ENCODE measurements around the gene PLET1. TPM values are rescaled to one million over a fixed set of nuclear protein-coding genes. Genes with fewer than 3 reads are reported as not detected.

Gene PLET1
- polyA plus RNA-seq, 1 donor = not detected

DNA sequence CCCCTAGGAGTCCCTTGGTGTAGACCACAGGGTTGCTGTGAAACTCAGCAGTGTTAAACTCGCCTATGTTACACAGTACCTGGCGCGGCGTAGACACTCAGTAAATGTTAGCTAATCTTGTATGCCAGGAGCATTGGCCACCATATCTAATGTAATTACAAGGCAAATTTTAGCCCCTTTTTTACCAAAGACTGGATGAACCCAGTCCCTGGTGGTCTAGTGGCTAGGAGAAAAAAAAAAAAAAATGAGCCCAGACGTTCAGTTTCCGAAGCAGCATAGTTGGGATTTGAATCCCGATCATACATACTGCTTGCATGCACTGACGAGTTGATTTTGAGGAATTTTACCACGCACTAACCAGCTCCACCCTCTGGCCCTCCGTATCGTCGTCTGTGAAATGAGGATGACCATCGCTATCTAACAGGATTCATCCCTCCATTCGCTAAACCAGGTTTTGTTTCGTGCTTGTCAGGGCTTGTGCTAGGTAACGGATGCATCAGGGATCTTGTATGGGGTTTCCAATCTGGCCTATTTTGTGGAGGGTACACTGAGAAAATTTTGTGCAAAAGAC lies 33.7 kb downstream of the PLET1 start:
- DNase-seq = no peak
- WGBS (ENCODE audit: insufficient coverage, low lambda C conversion rate) = no CpG with 5 or more reads among the region's 16 CpGs
- H3K36me3 ChIP-seq (ENCODE audit: control insufficient read depth, insufficient read depth, low read length) = peaks cover 17% of the 10 kb centered on the region
- peak overlapping the region; percentile 99 for H3K27ac ChIP-seq (ENCODE audit: low read length)
- peak overlapping the region; percentile 95 for H3K4me3 ChIP-seq (ENCODE audit: low read length)
- H3K27me3 ChIP-seq (ENCODE audit: control insufficient read depth, insufficient read depth, low read length) = no peaks in the 10 kb centered on the region
- peaks cover 6% of the 10 kb centered on the region for H3K4me1 ChIP-seq (ENCODE audit: control insufficient read depth, insufficient read depth, low read length)
- no peaks in the 10 kb centered on the region for H3K9me3 ChIP-seq (ENCODE audit: control insufficient read depth, low read depth, low read length)

DNA sequence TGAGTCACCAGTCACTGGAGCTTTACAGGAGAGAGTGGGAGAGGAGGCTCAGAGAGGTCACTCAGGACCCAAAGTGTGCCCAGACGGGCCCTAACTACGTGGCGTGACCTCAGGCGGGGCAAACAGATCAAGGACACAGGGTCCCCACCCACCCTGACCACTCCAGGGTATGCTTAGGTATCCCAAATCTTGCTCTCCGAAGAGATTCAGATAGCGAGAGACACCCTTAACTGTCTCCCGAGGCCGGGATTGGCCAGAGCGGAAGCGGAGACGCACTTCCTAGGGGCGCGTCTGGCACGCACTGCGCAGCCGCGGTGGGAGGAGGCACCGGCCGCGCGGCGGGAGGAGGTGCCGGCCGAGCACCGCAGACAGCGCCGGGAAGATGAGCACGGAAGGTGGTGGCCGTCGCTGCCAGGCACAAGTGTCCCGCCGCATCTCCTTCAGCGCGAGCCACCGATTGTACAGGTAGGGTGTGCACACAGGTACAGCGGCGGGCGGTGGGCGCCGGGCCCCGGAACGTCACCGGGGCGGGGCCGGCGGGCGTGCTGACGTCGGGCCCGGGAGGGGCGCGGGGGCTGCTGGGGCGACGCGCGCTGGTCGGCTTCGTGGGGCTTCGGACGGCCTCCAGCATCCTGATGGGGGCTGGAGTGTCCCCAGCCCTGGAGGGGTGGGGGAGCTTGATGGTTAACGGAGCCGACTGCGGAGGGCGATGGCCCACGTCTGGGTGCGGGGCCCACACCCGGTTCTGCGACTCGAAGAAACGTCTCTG lies 34.4 kb downstream of the PLET1 start, which contains the start of gene PTS:
PTS (plus strand) TSS at position 367 of the 769 bp plus-strand sequence; CDS start at position 383, 16 bp downstream.
- Histone ChIP-seq H3K36me3 (ENCODE audit: control insufficient read depth, insufficient read depth, low read length) (peaks cover 15% of the 10 kb centered on the region), H3K4me1 (ENCODE audit: control insufficient read depth, insufficient read depth, low read length) (peaks cover 6% of the 10 kb centered on the region), H3K9me3 (ENCODE audit: control insufficient read depth, low read depth, low read length) (no peaks in the 10 kb centered on the region), H3K27me3 (ENCODE audit: control insufficient read depth, insufficient read depth, low read length) (no peaks in the 10 kb centered on the region), H3K4me3 (ENCODE audit: low read length) (peak within 1 kb of the TSS; percentile 95), H3K27ac (ENCODE audit: low read length) (peak within 1 kb of the TSS; percentile 99)
- DNase-seq = peak; percentile 91 to 95
- no CpG with 5 or more reads among the region's 70 CpGs for WGBS (ENCODE audit: insufficient coverage, low lambda C conversion rate)

DNA sequence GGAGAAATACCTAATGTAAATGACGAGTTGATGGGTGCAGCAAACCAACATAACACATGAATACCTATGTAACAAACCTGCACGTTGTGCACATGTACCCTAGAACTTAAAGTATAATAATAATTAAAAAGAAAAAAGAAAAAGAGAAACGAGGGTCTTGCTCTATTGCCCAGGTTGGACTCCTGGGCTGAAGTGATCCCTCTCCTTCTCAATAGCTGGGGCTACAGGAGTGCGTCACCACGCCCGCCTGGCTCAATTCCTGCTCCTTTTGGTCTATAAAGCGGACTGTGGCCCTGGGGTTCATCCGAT lies 35.0 kb downstream of the PLET1 start:
- peak in 1 of 2 donors; percentile 78 for DNase-seq
- no CpG with 5 or more reads among the region's 8 CpGs for WGBS (ENCODE audit: insufficient coverage, low lambda C conversion rate)
- Histone ChIP-seq H3K36me3 (ENCODE audit: control insufficient read depth, insufficient read depth, low read length) (peaks cover 11% of the 10 kb centered on the region), H3K4me1 (ENCODE audit: control insufficient read depth, insufficient read depth, low read length) (peaks cover 6% of the 10 kb centered on the region), H3K27me3 (ENCODE audit: control insufficient read depth, insufficient read depth, low read length) (no peaks in the 10 kb centered on the region), H3K9me3 (ENCODE audit: control insufficient read depth, low read depth, low read length) (no peaks in the 10 kb centered on the region), H3K27ac (ENCODE audit: low read length) (peak overlapping the region; percentile 99), H3K4me3 (ENCODE audit: low read length) (peak overlapping the region; percentile 95)

DNA sequence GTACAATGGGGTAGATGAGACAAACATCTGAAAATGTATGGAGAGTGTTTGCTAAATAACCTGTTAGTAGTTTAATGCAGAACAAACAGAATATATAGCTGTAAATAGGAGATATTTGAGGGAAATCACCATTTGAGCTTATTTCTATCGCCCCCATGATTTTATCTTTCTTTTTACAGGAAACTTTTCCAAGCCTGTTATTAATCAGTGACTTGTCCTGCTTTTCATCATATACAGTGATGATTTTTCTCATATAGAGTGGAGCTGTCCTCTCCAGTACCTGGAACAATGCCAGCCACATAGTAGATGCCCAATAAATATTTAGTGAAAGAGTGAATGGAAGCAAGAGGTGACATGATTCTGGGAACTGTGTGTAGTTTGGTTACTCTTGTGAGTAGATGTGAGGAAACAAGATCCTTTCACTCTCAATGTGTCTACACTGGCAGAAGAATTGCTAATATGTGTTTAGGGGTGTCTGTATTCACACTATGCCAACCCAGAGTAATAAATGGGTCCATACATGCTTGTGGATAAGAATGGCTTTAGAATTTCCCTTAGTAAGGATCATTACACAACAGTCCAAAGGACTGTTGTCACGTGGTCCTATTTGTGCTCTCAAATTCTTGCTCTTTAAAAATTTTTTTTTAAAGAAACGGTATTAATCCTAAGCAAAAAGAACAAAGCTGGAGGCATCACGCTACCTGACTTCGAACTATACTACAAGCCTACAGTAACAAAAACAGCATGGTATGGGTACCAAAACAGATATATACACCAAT lies 36.7 kb downstream of the PLET1 start:
- H3K27me3 ChIP-seq (ENCODE audit: control insufficient read depth, insufficient read depth, low read length) = no peaks in the 10 kb centered on the region
- 75% methylated on average over 1 of the region's 5 CpGs for WGBS (ENCODE audit: insufficient coverage, low lambda C conversion rate)

DNA sequence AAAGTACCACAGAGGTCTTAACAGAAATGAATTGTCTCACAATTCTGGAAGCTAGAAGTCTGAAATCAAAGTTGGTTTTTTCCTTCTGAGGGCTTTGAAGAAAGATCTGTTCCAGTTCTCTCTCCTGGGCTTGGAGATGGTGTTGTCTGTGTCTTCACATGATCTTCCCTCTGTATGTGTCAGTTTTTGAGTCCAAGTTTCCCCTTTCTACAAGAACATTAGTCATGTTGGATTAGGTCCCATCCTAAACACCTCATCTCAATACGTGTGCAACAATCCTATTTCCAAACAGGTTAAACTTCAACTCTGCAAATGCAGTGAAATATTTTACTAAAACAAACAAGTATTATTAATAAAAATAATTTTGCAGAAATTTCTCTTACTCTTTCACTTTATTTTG lies 37.5 kb downstream of the PLET1 start:
- Histone ChIP-seq H3K27ac (ENCODE audit: low read length) (no peak overlapping the region), H3K4me3 (ENCODE audit: low read length) (no peak overlapping the region), H3K36me3 (ENCODE audit: control insufficient read depth, insufficient read depth, low read length) (no peaks in the 10 kb centered on the region), H3K27me3 (ENCODE audit: control insufficient read depth, insufficient read depth, low read length) (no peaks in the 10 kb centered on the region), H3K4me1 (ENCODE audit: control insufficient read depth, insufficient read depth, low read length) (peaks cover 6% of the 10 kb centered on the region), H3K9me3 (ENCODE audit: control insufficient read depth, low read depth, low read length) (no peaks in the 10 kb centered on the region)
- 43% methylated on average over 1 of the region's 1 CpG for WGBS (ENCODE audit: insufficient coverage, low lambda C conversion rate)
- no peak for DNase-seq

More for the DNA sequence above, 36.7 kb downstream of the PLET1 start:
- no peak for DNase-seq
- H3K9me3 ChIP-seq (ENCODE audit: control insufficient read depth, low read depth, low read length) = no peaks in the 10 kb centered on the region
- H3K27ac ChIP-seq (ENCODE audit: low read length) = no peak overlapping the region
- H3K4me3 ChIP-seq (ENCODE audit: low read length) = no peak overlapping the region
- peaks cover 6% of the 10 kb centered on the region for H3K4me1 ChIP-seq (ENCODE audit: control insufficient read depth, insufficient read depth, low read length)
- no peaks in the 10 kb centered on the region for H3K36me3 ChIP-seq (ENCODE audit: control insufficient read depth, insufficient read depth, low read length)

DNA sequence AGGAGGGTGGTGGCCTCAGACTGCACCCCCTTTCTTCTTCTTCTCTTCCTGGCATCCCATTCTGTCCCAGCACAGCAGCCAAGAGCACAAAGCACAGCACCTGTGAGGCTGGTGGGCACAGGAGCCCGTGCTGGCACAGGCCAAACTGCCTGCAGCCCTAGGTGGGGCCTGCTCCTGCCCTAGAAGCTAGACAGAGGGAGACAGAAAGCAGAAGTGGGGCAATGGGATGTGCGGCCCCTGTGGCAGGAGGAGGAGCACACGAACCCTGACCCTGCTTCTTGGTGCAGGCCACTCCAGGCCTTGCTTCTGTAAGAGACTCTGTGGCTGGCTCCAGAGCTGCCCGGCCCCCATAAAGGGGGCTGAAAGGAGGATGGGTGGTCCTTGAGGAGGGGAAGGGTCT lies 38.4 kb downstream of the PLET1 start:
- Histone ChIP-seq H3K4me3 (ENCODE audit: low read length) (no peak overlapping the region), H3K9me3 (ENCODE audit: control insufficient read depth, low read depth, low read length) (no peaks in the 10 kb centered on the region), H3K36me3 (ENCODE audit: control insufficient read depth, insufficient read depth, low read length) (no peaks in the 10 kb centered on the region), H3K4me1 (ENCODE audit: control insufficient read depth, insufficient read depth, low read length) (peaks cover 1% of the 10 kb centered on the region), H3K27me3 (ENCODE audit: control insufficient read depth, insufficient read depth, low read length) (no peaks in the 10 kb centered on the region), H3K27ac (ENCODE audit: low read length) (no peak overlapping the region)
- no CpG with 5 or more reads among the region's 4 CpGs for WGBS (ENCODE audit: insufficient coverage, low lambda C conversion rate)
- no peak for DNase-seq

DNA sequence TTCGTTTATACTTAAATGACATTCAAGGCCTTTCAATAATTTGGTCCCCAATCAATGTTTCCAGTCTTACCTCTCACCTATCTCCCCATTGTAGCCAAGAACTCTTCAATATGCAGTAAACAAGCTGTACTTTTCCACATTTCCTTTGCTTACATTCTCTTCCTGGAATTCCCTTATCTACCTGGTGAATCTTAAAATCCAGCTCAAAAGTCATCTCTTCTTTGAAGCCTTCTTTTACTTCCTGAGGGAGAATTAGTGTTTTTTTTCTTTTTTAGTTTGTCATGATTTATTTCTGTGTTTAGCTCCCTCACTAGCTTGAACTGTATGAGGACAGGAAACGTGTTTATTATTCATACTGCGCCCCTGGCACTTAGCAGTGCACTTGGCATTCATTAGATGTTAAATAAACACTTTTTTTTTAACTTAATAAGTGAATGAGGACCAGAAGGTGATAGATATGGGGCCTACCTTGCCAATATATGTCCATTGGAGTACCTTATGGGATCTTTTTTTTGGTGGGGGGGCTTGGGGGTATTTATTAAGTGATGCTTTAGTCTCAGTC lies 39.3 kb downstream of the PLET1 start:
- WGBS (ENCODE audit: insufficient coverage, low lambda C conversion rate) = 80% methylated on average over 3 of the region's 3 CpGs
- H3K9me3 ChIP-seq (ENCODE audit: control insufficient read depth, low read depth, low read length) = no peaks in the 10 kb centered on the region
- no peak for DNase-seq
- no peak overlapping the region for H3K27ac ChIP-seq (ENCODE audit: low read length)
- H3K36me3 ChIP-seq (ENCODE audit: control insufficient read depth, insufficient read depth, low read length) = no peaks in the 10 kb centered on the region
- no peaks in the 10 kb centered on the region for H3K27me3 ChIP-seq (ENCODE audit: control insufficient read depth, insufficient read depth, low read length)
- H3K4me3 ChIP-seq (ENCODE audit: low read length) = no peak overlapping the region
- no peaks in the 10 kb centered on the region for H3K4me1 ChIP-seq (ENCODE audit: control insufficient read depth, insufficient read depth, low read length)

DNA sequence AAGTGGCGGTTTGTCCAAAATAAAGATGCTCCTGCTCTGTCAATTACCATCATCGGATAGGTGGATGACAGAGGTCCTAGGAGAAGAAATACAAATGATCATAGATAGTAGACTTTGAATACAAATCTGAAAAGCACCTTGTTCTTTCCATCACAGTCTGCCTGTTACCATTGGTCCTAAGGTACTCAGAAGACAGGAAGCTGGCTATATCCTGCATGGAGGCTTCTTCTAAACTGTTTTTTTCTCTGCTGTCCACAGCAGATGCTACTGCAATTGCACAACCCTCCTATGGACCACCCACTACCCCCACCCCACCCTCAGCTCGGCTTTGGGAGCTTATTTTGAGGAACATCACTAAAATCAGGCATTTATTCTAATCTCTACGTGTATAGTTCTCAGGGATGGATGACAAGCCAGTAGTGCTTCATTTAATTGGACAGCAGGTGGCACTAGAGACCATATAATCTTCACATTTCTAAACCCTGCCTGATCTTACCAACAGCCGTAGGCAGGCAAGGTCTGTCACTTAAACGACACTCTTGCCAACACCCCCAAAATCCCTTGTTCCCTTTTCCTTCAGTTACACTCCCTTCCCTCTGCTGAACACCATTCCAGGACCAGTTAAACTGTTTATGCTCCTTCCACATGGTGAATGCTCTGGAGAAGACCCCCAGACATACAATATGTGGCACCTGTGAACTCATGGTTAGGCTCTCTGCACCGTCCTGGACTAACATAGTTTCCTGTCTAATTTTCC lies 41.0 kb downstream of the PLET1 start:
- peak; percentile 61 to 69 for DNase-seq
- Histone ChIP-seq H3K27me3 (ENCODE audit: control insufficient read depth, insufficient read depth, low read length) (no peaks in the 10 kb centered on the region), H3K9me3 (ENCODE audit: control insufficient read depth, low read depth, low read length) (no peaks in the 10 kb centered on the region), H3K4me3 (ENCODE audit: low read length) (no peak overlapping the region), H3K4me1 (ENCODE audit: control insufficient read depth, insufficient read depth, low read length) (no peaks in the 10 kb centered on the region), H3K36me3 (ENCODE audit: control insufficient read depth, insufficient read depth, low read length) (no peaks in the 10 kb centered on the region), H3K27ac (ENCODE audit: low read length) (no peak overlapping the region)
- 0% methylated on average over 1 of the region's 7 CpGs for WGBS (ENCODE audit: insufficient coverage, low lambda C conversion rate)

DNA sequence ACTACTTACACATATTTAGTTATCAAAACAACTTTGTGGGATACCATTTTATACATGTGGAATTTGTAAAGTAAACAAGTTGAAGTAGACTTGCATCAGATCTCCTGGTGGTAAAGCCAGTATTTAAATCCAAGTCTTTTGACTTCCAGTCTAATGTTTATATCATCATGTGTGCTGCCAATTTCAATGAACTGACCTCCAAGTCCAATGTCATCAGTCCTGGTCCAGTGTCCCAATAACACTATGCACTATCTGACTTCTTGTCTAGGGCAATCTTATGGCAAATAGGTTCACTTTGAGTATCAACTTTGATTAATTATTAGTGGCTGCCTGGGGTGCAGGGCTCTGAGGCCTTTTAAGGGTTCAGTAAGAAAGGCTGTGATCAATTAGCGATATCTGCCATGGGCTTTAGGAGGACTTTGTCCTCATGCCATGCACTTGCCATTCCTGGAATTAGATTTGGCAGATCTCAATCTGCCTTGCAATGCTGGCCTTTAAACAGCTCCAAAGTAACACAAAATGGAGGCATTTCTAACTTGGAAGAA lies 44.0 kb downstream of the PLET1 start:
- no peak for DNase-seq
- no peak overlapping the region for H3K27ac ChIP-seq (ENCODE audit: low read length)
- H3K4me3 ChIP-seq (ENCODE audit: low read length) = no peak overlapping the region
- WGBS (ENCODE audit: insufficient coverage, low lambda C conversion rate) = no CpG with 5 or more reads among the region's 1 CpG
- no peaks in the 10 kb centered on the region for H3K4me1 ChIP-seq (ENCODE audit: control insufficient read depth, insufficient read depth, low read length)
- H3K9me3 ChIP-seq (ENCODE audit: control insufficient read depth, low read depth, low read length) = no peaks in the 10 kb centered on the region
- H3K27me3 ChIP-seq (ENCODE audit: control insufficient read depth, insufficient read depth, low read length) = no peaks in the 10 kb centered on the region
- no peaks in the 10 kb centered on the region for H3K36me3 ChIP-seq (ENCODE audit: control insufficient read depth, insufficient read depth, low read length)

All from large intestine (tissue), 3 donors.